GM19467 (cell line): ENCODE results near the gene MC4R.

Experiments used
- ATAC-seq: cut with Tn5 transposase; IDR thresholded peaks from one replicate; pipeline ENCODE4 v1.9.1; 2021; ENCODE audit warnings: mild to moderate bottlenecking, moderate library complexity; ENCODE audit not compliant: unreplicated experiment

The MC4R gene

GRCh38 chr18:60329131-60329530 lies 43.4 kb downstream of the MC4R start:
- ATAC-seq: no peak

GRCh38 chr18:60327880-60328279 lies 44.7 kb downstream of the MC4R start:
- ATAC-seq: no peak

GRCh38 chr18:60322591-60322990 lies 50.0 kb downstream of the MC4R start:
- no peak for ATAC-seq
